Measurements from ENCODE around the gene CLEC20A.

DNA sequence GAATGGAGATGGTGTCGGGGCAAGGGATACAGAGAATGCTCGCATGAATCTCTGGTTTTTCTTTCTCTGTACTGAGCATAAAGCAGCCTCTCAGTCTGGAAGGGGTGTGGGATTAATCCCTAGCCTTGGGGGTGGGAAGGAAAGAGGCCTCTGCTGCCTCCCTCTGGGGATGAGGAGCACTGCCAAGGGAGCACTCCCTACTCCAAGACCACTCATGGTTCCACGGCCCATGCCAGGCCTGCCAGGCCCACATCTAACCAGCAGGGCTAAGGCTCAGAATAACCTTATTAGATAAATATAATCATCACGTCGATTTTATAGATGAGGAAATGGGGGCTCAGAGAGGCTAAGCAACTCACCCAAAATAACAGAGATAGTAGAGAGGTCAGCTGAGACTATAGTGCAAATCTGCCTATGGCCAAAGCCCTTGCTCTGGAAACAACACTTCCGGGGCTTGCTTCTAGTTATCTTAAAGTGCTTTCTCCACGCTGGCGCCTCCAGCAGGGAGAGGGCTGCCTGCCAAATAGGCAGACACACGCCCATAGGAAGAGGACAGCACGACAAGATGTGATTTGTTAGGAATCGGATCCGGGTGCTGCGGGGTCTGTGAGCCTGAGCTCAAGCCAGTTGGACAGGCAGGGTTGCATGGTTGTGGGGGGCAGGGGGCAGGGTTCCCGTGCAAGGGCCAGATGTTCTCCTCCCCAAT is 16.7 kb upstream of the CLEC20A start:
- TF ChIP-seq, protein P1, sequence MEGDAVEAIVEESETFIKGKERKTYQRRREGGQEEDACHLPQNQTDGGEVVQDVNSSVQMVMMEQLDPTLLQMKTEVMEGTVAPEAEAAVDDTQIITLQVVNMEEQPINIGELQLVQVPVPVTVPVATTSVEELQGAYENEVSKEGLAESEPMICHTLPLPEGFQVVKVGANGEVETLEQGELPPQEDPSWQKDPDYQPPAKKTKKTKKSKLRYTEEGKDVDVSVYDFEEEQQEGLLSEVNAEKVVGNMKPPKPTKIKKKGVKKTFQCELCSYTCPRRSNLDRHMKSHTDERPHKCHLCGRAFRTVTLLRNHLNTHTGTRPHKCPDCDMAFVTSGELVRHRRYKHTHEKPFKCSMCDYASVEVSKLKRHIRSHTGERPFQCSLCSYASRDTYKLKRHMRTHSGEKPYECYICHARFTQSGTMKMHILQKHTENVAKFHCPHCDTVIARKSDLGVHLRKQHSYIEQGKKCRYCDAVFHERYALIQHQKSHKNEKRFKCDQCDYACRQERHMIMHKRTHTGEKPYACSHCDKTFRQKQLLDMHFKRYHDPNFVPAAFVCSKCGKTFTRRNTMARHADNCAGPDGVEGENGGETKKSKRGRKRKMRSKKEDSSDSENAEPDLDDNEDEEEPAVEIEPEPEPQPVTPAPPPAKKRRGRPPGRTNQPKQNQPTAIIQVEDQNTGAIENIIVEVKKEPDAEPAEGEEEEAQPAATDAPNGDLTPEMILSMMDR (IDR thresholded peaks at IDR 0.05 in 8 of 11, conservative IDR thresholded peaks at IDR 0.05 in 3 of 11) = no peak
- no peak for TF ChIP-seq POLR2A (IDR thresholded peaks at IDR 0.05)

All from spleen (tissue), 7 donors.